ENCODE data around the gene BDH1.

DNA sequence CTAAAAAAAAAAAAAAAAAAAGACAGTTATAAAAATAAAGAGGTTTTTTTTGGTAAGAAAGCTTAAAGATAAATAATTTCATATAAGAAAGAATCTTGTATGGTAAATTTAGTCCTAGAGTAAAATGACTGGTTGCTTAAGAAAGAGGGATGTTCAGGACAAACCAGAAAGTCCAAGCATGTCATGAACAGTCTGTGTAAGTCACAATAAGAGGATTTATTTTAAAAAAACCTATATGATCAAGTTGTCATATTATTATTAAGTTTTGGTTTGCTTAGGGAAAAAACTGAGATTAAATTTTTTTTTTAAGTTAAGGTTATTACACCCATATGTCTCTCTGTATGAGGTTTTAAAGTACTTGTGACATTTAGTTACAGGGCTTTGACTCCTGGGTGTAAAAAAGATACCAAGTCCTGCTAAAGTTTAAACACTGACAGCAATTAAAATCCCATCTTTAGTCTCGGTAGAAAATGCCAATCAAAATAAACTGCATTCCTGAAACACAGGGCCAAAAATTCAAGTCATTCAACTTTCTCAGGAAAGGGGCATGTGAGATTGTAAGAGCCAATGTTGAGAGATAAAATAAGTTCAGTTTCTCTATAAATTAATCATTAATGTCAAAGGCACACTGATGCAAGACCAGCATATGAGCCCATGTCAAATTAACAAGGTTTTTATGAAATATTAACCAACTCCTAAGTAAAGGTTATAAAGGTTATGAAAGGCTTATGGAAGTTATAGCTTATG, 8.5 kb upstream of the BDH1 start:
- TF ChIP-seq, protein P1, sequence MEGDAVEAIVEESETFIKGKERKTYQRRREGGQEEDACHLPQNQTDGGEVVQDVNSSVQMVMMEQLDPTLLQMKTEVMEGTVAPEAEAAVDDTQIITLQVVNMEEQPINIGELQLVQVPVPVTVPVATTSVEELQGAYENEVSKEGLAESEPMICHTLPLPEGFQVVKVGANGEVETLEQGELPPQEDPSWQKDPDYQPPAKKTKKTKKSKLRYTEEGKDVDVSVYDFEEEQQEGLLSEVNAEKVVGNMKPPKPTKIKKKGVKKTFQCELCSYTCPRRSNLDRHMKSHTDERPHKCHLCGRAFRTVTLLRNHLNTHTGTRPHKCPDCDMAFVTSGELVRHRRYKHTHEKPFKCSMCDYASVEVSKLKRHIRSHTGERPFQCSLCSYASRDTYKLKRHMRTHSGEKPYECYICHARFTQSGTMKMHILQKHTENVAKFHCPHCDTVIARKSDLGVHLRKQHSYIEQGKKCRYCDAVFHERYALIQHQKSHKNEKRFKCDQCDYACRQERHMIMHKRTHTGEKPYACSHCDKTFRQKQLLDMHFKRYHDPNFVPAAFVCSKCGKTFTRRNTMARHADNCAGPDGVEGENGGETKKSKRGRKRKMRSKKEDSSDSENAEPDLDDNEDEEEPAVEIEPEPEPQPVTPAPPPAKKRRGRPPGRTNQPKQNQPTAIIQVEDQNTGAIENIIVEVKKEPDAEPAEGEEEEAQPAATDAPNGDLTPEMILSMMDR (IDR thresholded peaks at IDR 0.05; ENCODE audit: insufficient read depth, low read depth, low read length) = no peak
- no peak for TF ChIP-seq EZH2 (IDR thresholded peaks at IDR 0.05; ENCODE audit: insufficient read depth, low read length)

Data from astrocyte (in vitro differentiated cells and primary cell).